GM23248 (cell line): ENCODE results near the gene MIGA1. TPM values are rescaled to one million over a fixed set of nuclear protein-coding genes. Genes with fewer than 3 reads are reported as not detected.

Source experiments
- DNase-seq: peaks from one replicate; pipeline ENCODE4 v3.0.0-alpha.2; 2015
- H2AFZ ChIP-seq: fragments of 200-600 bp; sonication (generic); 2 replicates; pipeline ENCODE4 v1.6.1; 2016; ENCODE audit warnings: antibody characterized with exemption
- H3F3A ChIP-seq: fragments of 200-600 bp; sonication (generic); 2 replicates; pipeline ENCODE4 v1.6.1; 2016; ENCODE audit warnings: mild to moderate bottlenecking, antibody characterized with exemption, mixed run types; ENCODE audit not compliant: insufficient read depth
- H3K27ac ChIP-seq: fragments of 200-600 bp; sonication (generic); 2 replicates; pipeline ENCODE4 v1.5.1; 2016; ENCODE audit warnings: mild to moderate bottlenecking
- H3K27me3 ChIP-seq: fragments of 200-600 bp; sonication (generic); replicated peaks from 2 replicates; pipeline ENCODE4 v1.6.1; 2016; ENCODE audit warnings: mild to moderate bottlenecking; ENCODE audit not compliant: insufficient read depth
- H3K36me3 ChIP-seq: fragments of 200-600 bp; sonication (generic); 2 replicates; pipeline ENCODE4 v1.6.1; 2016; ENCODE audit warnings: low read depth, mild to moderate bottlenecking
- H3K4me1 ChIP-seq: fragments of 200-600 bp; sonication (generic); 2 replicates; pipeline ENCODE4 v1.6.1; 2016; ENCODE audit warnings: mild to moderate bottlenecking; ENCODE audit not compliant: insufficient read depth
- H3K4me2 ChIP-seq: fragments of 200-600 bp; sonication (generic); one replicate; pipeline ENCODE4 v1.6.1; 2016; ENCODE audit warnings: mild to moderate bottlenecking; ENCODE audit not compliant: unreplicated experiment
- H3K4me3 ChIP-seq: fragments of 200-600 bp; sonication (generic); 2 replicates; pipeline ENCODE4 v1.5.1; 2016; ENCODE audit warnings: mild to moderate bottlenecking
- H3K79me2 ChIP-seq: fragments of 200-600 bp; sonication (generic); 2 replicates; pipeline ENCODE4 v1.6.1; 2016; ENCODE audit warnings: mild to moderate bottlenecking; ENCODE audit not compliant: insufficient read depth
- H3K9ac ChIP-seq: fragments of 200-600 bp; sonication (generic); 2 replicates; pipeline ENCODE4 v1.6.1; 2016; ENCODE audit warnings: mild to moderate bottlenecking
- H3K9me2 ChIP-seq: fragments of 200-600 bp; sonication (generic); 2 replicates; pipeline ENCODE4 v1.6.1; 2016; ENCODE audit warnings: mixed run types, mild to moderate bottlenecking, moderate library complexity; ENCODE audit not compliant: insufficient read depth
- H3K9me3 ChIP-seq: fragments of 200-600 bp; sonication (generic); one replicate; pipeline ENCODE4 v1.6.1; 2017; ENCODE audit warnings: low read depth
- H4K20me1 ChIP-seq: fragments of 200-600 bp; sonication (generic); 2 replicates; pipeline ENCODE4 v1.6.0; 2016; ENCODE audit not compliant: insufficient read depth
- EZH2 ChIP-seq: fragments of 200-600 bp; sonication (generic); IDR thresholded peaks from 2 replicates; pipeline ENCODE4 v1.6.1; 2018; ENCODE audit warnings: antibody characterized with exemption, mild to moderate bottlenecking; ENCODE audit not compliant: insufficient read depth, poor library complexity, severe bottlenecking
- EZH2phosphoT487 ChIP-seq: fragments of 200-600 bp; sonication (generic); IDR thresholded peaks from 2 replicates; pipeline ENCODE4 v1.6.1; 2018; ENCODE audit warnings: antibody characterized with exemption, moderate library complexity, mild to moderate bottlenecking, low read depth; ENCODE audit not compliant: insufficient read depth
- WGBS, 2 experiments: methylation state at CpG; one replicate each; pipeline ENCODE4 v1.1.6; 2015 to 2017; ENCODE audit warnings: low lambda C conversion rate in 2 of 2, low coverage in 1 of 2; ENCODE audit errors: missing lambda C conversion rate in 2 of 2; 5-methylcytosine and 5-hydroxymethylcytosine counted together
- in situ Hi-C: fragments of 300-500 bp; cut with MboI; formaldehyde crosslinking; loops from 2 replicates; pipeline ENCODE4 v1.15.0; 2020
- polyA plus RNA-seq: library from polyadenylated mRNA; unstranded; fragments of >200 nt; fragmentation: Nextera tagmentation; extraction: Ambion mirVana; gene quantifications from 2 replicates; pipeline ENCODE4 v1.2.1, GENCODE V29; 2016
- total RNA-seq: library from RNA; depleted of rRNA; stranded (reverse); fragments of >200 nt; shearing (Covaris generic); gene quantifications from 2 replicates; pipeline ENCODE4 v1.2.3, GENCODE V29; 2014

The MIGA1 gene
- total and polyA plus RNA-seq, 2 experiments from 2014 or later = 11.6 to 14.4 TPM

GRCh38 chr1:77859248-77859647, 79.8 kb downstream of the MIGA1 start:
- peaks cover 30% of the 10 kb centered on the region for H3K79me2 ChIP-seq
- no peak for DNase-seq
- no peak overlapping the region for H3K4me3 ChIP-seq
- no peaks in the 10 kb centered on the region for H3K9me2 ChIP-seq
- no peaks in the 10 kb centered on the region; the same call in 1 of the 2 replicates for H3K36me3 ChIP-seq
- WGBS, 2 experiments = 76 to 78% methylated on average over 2 of the region's 2 CpGs
- TF ChIP-seq EZH2 (no peak), EZH2phosphoT487 (no peak)
- no peak overlapping the region for H3K4me2 ChIP-seq
- H4K20me1 ChIP-seq = no peaks in the 10 kb centered on the region
- no peaks in the 10 kb centered on the region for H3K27me3 ChIP-seq
- no peaks in the 10 kb centered on the region for H3K4me1 ChIP-seq
- no peak overlapping the region for H3K27ac ChIP-seq
- in situ Hi-C loops = no loop called here
- no peak overlapping the region for H2AFZ ChIP-seq
- H3K9ac ChIP-seq = no peak overlapping the region
- H3K9me3 ChIP-seq = no peaks in the 10 kb centered on the region
- no peaks in the 10 kb centered on the region for H3F3A ChIP-seq

- no peak for DNase-seq
- Histone ChIP-seq H3K4me3 (no peak overlapping the region), H3K27me3 (no peaks in the 10 kb centered on the region), H3F3A (no peaks in the 10 kb centered on the region), H3K4me1 (no peaks in the 10 kb centered on the region), H3K36me3 (peaks cover 12% of the 10 kb centered on the region; the same call in 1 of the 2 replicates), H3K27ac (no peak overlapping the region), H4K20me1 (no peaks in the 10 kb centered on the region), H2AFZ (no peak overlapping the region), H3K4me2 (no peak overlapping the region), H3K79me2 (0 out of 2 replicates have a peak, but pooled peaks cover 3% of the 10 kb centered on the region), H3K9me2 (no peaks in the 10 kb centered on the region), H3K9ac (no peak overlapping the region), H3K9me3 (no peaks in the 10 kb centered on the region)
- TF ChIP-seq EZH2 (no peak), EZH2phosphoT487 (no peak)
- 84 to 86% methylated on average over 4 of the region's 4 CpGs for WGBS, 2 experiments
- in situ Hi-C loops = no loop called here
Measured at GRCh38 chr1:77866296-77866695, 86.8 kb downstream of the MIGA1 start.

- no peak for TF ChIP-seq EZH2phosphoT487
- TF ChIP-seq EZH2 = no peak
- no peak overlapping the region for H3K9ac ChIP-seq
- no peaks in the 10 kb centered on the region for H3K9me3 ChIP-seq
- in situ Hi-C loops = no loop called here
- H4K20me1 ChIP-seq = no peaks in the 10 kb centered on the region
- H3F3A ChIP-seq = peaks cover 6% of the 10 kb centered on the region
- 100% methylated on average over 1 of the region's 1 CpG for WGBS, 2 experiments
- no peaks in the 10 kb centered on the region for H3K9me2 ChIP-seq
- peaks cover 21% of the 10 kb centered on the region for H3K4me1 ChIP-seq
- no peaks in the 10 kb centered on the region for H3K27me3 ChIP-seq
- no peak overlapping the region for H3K27ac ChIP-seq
- no peak overlapping the region for H3K4me3 ChIP-seq
- H3K4me2 ChIP-seq = no peak overlapping the region
- H3K36me3 ChIP-seq = peaks cover 11% of the 10 kb centered on the region; the same call in 1 of the 2 replicates
- peaks cover 8% of the 10 kb centered on the region; the same call in 1 of the 2 replicates for H3K79me2 ChIP-seq
- H2AFZ ChIP-seq = no peak overlapping the region
- DNase-seq = no peak
Measured at GRCh38 chr1:77872645-77873044, 93.2 kb downstream of the MIGA1 start.

- peaks cover 6% of the 10 kb centered on the region for H3F3A ChIP-seq
- H3K27me3 ChIP-seq = no peaks in the 10 kb centered on the region
- H3K9me2 ChIP-seq = no peaks in the 10 kb centered on the region
- no peak overlapping the region for H2AFZ ChIP-seq
- peaks cover 9% of the 10 kb centered on the region; the same call in 1 of the 2 replicates for H3K79me2 ChIP-seq
- no peak overlapping the region for H3K27ac ChIP-seq
- H3K36me3 ChIP-seq = peaks cover 6% of the 10 kb centered on the region; the same call in 1 of the 2 replicates
- H3K4me2 ChIP-seq = no peak overlapping the region
- in situ Hi-C loops = no loop called here
- no peak overlapping the region for H3K4me3 ChIP-seq
- WGBS, 2 experiments = 98 to 100% methylated on average over 1 of the region's 1 CpG
- peaks cover 21% of the 10 kb centered on the region for H3K4me1 ChIP-seq
- TF ChIP-seq EZH2 (no peak), EZH2phosphoT487 (no peak)
- no peaks in the 10 kb centered on the region for H3K9me3 ChIP-seq
- no peak for DNase-seq
- H3K9ac ChIP-seq = no peak overlapping the region
- no peaks in the 10 kb centered on the region for H4K20me1 ChIP-seq
Measured at GRCh38 chr1:77873461-77873860, 94.0 kb downstream of the MIGA1 start.
